Activated CD4-positive, alpha-beta T cell treated with anti-CD3 and anti-CD28 coated beads, Interleukin-2, amount 50 U/mL, for 1 hour (primary cell): ENCODE results near the gene TSPAN4.

Experiments used
- DNase-seq: peaks from one replicate; pipeline ENCODE4 v3.0.0-alpha.2; 2020

TSPAN4 gene

GRCh38 chr11:837189-837989 is 5.3 kb upstream of the TSPAN4 start:
- no peak for DNase-seq

- no peak for DNase-seq
Observed at GRCh38 chr11:837990-838307, 4.7 kb upstream of the TSPAN4 start.

GRCh38 chr11:838441-839279 is 4.0 kb upstream of the TSPAN4 start:
- no peak for DNase-seq

- DNase-seq = no peak
Observed at GRCh38 chr11:839280-839623, 3.4 kb upstream of the TSPAN4 start.

GRCh38 chr11:839875-840617 is 2.6 kb upstream of the TSPAN4 start:
- DNase-seq = no peak

- no peak for DNase-seq
Observed at GRCh38 chr11:841981-842369, 677 bp upstream of the TSPAN4 start.

GRCh38 chr11:843086-843734 is 558 bp downstream of the TSPAN4 start:
- no peak for DNase-seq

GRCh38 chr11:843818-844692 is 1.4 kb downstream of the TSPAN4 start:
- DNase-seq = no peak

GRCh38 chr11:844693-845644 is 2.3 kb downstream of the TSPAN4 start:
- DNase-seq = no peak

- DNase-seq = no peak
Observed at GRCh38 chr11:845872-846495, 3.3 kb downstream of the TSPAN4 start.

GRCh38 chr11:846496-847098 is 3.9 kb downstream of the TSPAN4 start:
- DNase-seq = no peak

GRCh38 chr11:847876-848275 is 5.2 kb downstream of the TSPAN4 start:
- DNase-seq = no peak

- peak; percentile 66 for DNase-seq
Observed at GRCh38 chr11:848380-848931, 5.8 kb downstream of the TSPAN4 start.

- DNase-seq = no peak
Observed at GRCh38 chr11:849104-849824, 6.6 kb downstream of the TSPAN4 start.

- no peak for DNase-seq
Observed at GRCh38 chr11:849951-850774, 7.5 kb downstream of the TSPAN4 start.

- DNase-seq = no peak
Observed at GRCh38 chr11:850775-851763, 8.4 kb downstream of the TSPAN4 start.

- no peak for DNase-seq
Observed at GRCh38 chr11:852762-853161, 10.1 kb downstream of the TSPAN4 start.
